ENCODE data around the gene TAOK3.

The TAOK3 gene

GRCh38 chr12:118160536-118160935 lies 212.2 kb downstream of the TAOK3 start:
- CTCF ChIA-PET, result interaction anchor here (1.9 to 8.5 kb wide), 3 partner anchors 8 to 216 kb away, joined by 5 to 95 read pairs (median 8); partner anchors contain the start of gene SUDS3

DNA sequence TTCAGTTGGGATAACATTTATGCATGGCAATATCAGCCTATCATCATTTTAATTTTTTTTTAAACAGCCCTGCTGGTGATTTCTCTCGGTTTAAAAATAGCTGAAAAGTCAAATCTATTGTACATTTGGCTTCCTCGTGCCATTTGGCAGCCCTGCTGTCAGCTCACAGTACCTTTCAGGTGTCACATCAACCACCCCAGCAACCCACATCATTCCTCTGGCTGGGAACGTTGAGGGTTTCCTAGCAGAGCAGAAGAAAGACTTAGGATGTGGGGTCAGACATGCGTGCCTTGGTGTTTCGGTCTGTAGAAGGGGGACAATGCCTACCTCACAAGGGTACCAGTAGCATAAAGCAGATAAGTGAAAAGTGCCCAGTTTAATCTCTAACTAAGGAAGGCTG lies 221.0 kb downstream of the TAOK3 start:
- no peak for DNase-seq (ENCODE audit: extremely low spot score)
- TF ChIP-seq, protein P1, sequence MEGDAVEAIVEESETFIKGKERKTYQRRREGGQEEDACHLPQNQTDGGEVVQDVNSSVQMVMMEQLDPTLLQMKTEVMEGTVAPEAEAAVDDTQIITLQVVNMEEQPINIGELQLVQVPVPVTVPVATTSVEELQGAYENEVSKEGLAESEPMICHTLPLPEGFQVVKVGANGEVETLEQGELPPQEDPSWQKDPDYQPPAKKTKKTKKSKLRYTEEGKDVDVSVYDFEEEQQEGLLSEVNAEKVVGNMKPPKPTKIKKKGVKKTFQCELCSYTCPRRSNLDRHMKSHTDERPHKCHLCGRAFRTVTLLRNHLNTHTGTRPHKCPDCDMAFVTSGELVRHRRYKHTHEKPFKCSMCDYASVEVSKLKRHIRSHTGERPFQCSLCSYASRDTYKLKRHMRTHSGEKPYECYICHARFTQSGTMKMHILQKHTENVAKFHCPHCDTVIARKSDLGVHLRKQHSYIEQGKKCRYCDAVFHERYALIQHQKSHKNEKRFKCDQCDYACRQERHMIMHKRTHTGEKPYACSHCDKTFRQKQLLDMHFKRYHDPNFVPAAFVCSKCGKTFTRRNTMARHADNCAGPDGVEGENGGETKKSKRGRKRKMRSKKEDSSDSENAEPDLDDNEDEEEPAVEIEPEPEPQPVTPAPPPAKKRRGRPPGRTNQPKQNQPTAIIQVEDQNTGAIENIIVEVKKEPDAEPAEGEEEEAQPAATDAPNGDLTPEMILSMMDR (IDR thresholded peaks at IDR 0.05; ENCODE audit: control extremely low read depth, extremely low read depth, low read depth, missing control alignments), result no peak
- POLR2A ChIA-PET, result interaction anchor here (1.4 kb wide), 1 partner anchor 9 kb away, joined by 4 read pairs; no protein-coding TSS in a partner anchor
- CTCF ChIA-PET, result interaction anchor here (1.4 to 2.9 kb wide), 5 partner anchors 9 to 225 kb away, joined by 3 to 11 read pairs (median 8); partner anchors contain the start of gene SUDS3

More at GRCh38 chr12:118160536-118160935, 212.2 kb downstream of the TAOK3 start:
- DNase-seq (ENCODE audit: extremely low spot score), result no peak
- POLR2A ChIA-PET, result no interaction called here
- TF ChIP-seq, protein P1 (IDR thresholded peaks at IDR 0.05; ENCODE audit: control extremely low read depth, extremely low read depth, low read depth, missing control alignments), result no peak

GRCh38 chr12:118150625-118151024 lies 222.1 kb downstream of the TAOK3 start:
- no peak for DNase-seq (ENCODE audit: extremely low spot score)
- ChIA-PET POLR2A (no interaction called here), CTCF (interaction anchor here (1.4 to 2.9 kb wide), 4 partner anchors 11 to 226 kb away, joined by 3 to 11 read pairs (median 6); partner anchors contain the start of gene SUDS3)
- TF ChIP-seq, protein P1 (IDR thresholded peaks at IDR 0.05; ENCODE audit: control extremely low read depth, extremely low read depth, low read depth, missing control alignments), result no peak

GRCh38 chr12:118148287-118148686 lies 224.4 kb downstream of the TAOK3 start:
- CTCF ChIA-PET, result interaction anchor here (1.1 to 3.0 kb wide), 3 partner anchors 11 to 228 kb away, joined by 3 to 14 read pairs (median 3); partner anchors contain the start of gene SUDS3

DNA sequence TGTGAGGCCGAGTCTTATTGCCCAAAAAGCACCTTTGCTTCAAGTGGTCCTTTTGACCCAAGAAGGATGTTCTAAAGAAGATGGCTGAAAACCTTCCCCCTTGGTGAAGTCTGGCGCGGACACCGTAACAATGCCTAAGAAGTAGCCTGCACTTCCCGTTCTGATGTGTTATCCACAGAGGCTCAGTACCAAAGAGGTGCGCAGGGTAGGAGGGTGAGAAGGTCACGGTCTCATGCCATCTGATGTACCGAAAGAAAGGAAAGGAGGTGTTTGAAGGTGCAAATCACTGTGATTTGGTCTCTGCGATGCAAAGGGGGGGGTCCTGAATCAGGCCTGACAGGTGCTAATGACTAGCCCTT lies 226.9 kb downstream of the TAOK3 start:
- CTCF ChIA-PET, result interaction anchor here (1.7 kb wide), 1 partner anchor 22 kb away, joined by 5 read pairs; no protein-coding TSS in a partner anchor
- no peak for DNase-seq (ENCODE audit: extremely low spot score)
- POLR2A ChIA-PET, result interaction anchor here (0.9 kb wide), 1 partner anchor 12 kb away, joined by 3 read pairs; no protein-coding TSS in a partner anchor
- TF ChIP-seq, protein P1 (IDR thresholded peaks at IDR 0.05; ENCODE audit: control extremely low read depth, extremely low read depth, low read depth, missing control alignments), result no peak

More at GRCh38 chr12:118148287-118148686, 224.4 kb downstream of the TAOK3 start:
- POLR2A ChIA-PET, result no interaction called here
- DNase-seq (ENCODE audit: extremely low spot score), result no peak
- TF ChIP-seq, protein P1 (IDR thresholded peaks at IDR 0.05; ENCODE audit: control extremely low read depth, extremely low read depth, low read depth, missing control alignments), result no peak

DNA sequence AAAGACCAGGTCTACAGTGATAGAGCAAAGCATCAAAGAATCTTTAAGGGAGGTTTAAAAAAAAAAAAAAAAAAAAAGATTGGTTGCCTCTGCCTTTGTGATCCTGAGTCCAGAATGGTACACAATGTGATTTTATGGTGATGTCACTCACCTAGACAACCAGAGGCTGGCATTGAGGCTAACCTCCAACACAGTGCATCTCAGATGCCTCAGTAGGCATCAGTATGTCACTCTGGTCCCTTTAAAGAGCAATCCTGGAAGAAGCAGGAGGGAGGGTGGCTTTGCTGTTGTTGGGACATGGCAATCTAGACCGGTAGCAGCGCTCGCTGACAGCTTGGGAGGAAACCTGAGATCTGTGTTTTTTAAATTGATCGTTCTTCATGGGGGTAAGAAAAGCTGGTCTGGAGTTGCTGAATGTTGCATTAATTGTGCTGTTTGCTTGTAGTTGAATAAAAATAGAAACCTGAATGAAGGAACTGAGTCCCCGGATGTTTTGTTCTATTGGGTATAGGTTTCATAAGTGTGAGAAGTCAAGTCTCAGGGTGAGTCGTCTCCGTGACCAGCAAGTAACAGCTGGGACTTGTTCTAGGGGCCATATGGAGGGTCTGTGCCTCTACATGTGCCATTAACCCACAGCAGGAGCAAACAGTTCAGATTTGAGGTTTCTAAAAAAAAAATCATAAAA lies 227.5 kb downstream of the TAOK3 start:
- peak; percentile 54 for DNase-seq (ENCODE audit: extremely low spot score)
- ChIA-PET POLR2A (interaction anchor here (0.9 kb wide), 1 partner anchor 13 kb away, joined by 3 read pairs; no protein-coding TSS in a partner anchor), CTCF (interaction anchor here (0.7 to 1.5 kb wide), 2 partner anchors 24 to 231 kb away, joined by 3 read pairs; partner anchors contain the start of gene SUDS3)
- TF ChIP-seq, protein P1 (IDR thresholded peaks at IDR 0.05; ENCODE audit: control extremely low read depth, extremely low read depth, low read depth, missing control alignments), result no peak

Data from GM10248 (cell line).